DLD1 (cell line): ENCODE results near the gene LOC101059915.
"Not testable (repeated sequence)": the region's sequence is repeated elsewhere in the genome, so short reads cannot be mapped to it uniquely, and the experiment has no call there.

ENCODE experiments used
- in situ Hi-C: cut with HindIII; loops from 2 replicates; pipeline ENCODE4 v1.10.0; 2017; ENCODE audit warnings: low sequenced_read_pairs

LOC101059915 gene

GRCh38 chrX:71671043-71671780 is 3.9 kb downstream of the LOC101059915 start:
- in situ Hi-C loops: no loop called here

GRCh38 chrX:71671938-71672337 is 4.6 kb downstream of the LOC101059915 start:
- in situ Hi-C loops: no loop called here

- in situ Hi-C loops: not testable (repeated sequence)
These were observed 8.3 kb downstream of the LOC101059915 start for GRCh38 chrX:71675636-71676035.

- in situ Hi-C loops: not testable (repeated sequence)
These were observed 8.9 kb downstream of the LOC101059915 start for GRCh38 chrX:71676068-71676795.

- in situ Hi-C loops: not testable (repeated sequence)
These were observed 9.8 kb downstream of the LOC101059915 start for GRCh38 chrX:71677195-71677594.

- in situ Hi-C loops: no loop called here
These were observed 12.3 kb downstream of the LOC101059915 start for GRCh38 chrX:71679575-71680207.

GRCh38 chrX:71696641-71697465 is 29.5 kb downstream of the LOC101059915 start:
- in situ Hi-C loops: not testable (repeated sequence)

GRCh38 chrX:71697466-71698298 is 30.3 kb downstream of the LOC101059915 start:
- in situ Hi-C loops: not testable (repeated sequence)

GRCh38 chrX:71698299-71699022 is 31.1 kb downstream of the LOC101059915 start:
- in situ Hi-C loops: not testable (repeated sequence)

- in situ Hi-C loops: not testable (repeated sequence)
These were observed 31.6 kb downstream of the LOC101059915 start for GRCh38 chrX:71699023-71699344.

GRCh38 chrX:71702853-71703252 is 35.5 kb downstream of the LOC101059915 start:
- in situ Hi-C loops: not testable (repeated sequence)

GRCh38 chrX:71714064-71714463 is 46.7 kb downstream of the LOC101059915 start:
- in situ Hi-C loops: not testable (repeated sequence)

GRCh38 chrX:71715551-71715950 is 48.2 kb downstream of the LOC101059915 start:
- in situ Hi-C loops: not testable (repeated sequence)

GRCh38 chrX:71716323-71716722 is 49.0 kb downstream of the LOC101059915 start:
- in situ Hi-C loops: not testable (repeated sequence)

- in situ Hi-C loops: not testable (repeated sequence)
These were observed 50.8 kb downstream of the LOC101059915 start, which contains the start of gene CXorf49 for GRCh38 chrX:71718185-71718584. Gene CXorf49 (minus strand): TSS chrX:71718285. CDS start chrX:71718151, 134 bp downstream.

- in situ Hi-C loops: not testable (repeated sequence)
These were observed 51.8 kb downstream of the LOC101059915 start for GRCh38 chrX:71719195-71719594.

GRCh38 chrX:71720289-71720886 is 53.0 kb downstream of the LOC101059915 start:
- in situ Hi-C loops: not testable (repeated sequence)
